HepG2 (cell line): ENCODE data around the gene SALL2. TPM values are rescaled to one million over a fixed set of nuclear protein-coding genes. Genes with fewer than 3 reads are reported as not detected.

Source experiments
- CHCHD3 ChIP-seq: sonication (generic); formaldehyde crosslinking; IDR thresholded peaks from 2 replicates; pipeline ENCODE4 v1.8.0; 2022; ENCODE audit warnings: mild to moderate bottlenecking, missing genetic modification reagents, moderate library complexity
- FOXC1 ChIP-seq: sonication (generic); formaldehyde crosslinking; IDR thresholded peaks from 2 replicates; pipeline ENCODE4 v1.8.0; 2022; ENCODE audit warnings: mild to moderate bottlenecking, missing genetic modification reagents, borderline replicate concordance
- FOXK1 ChIP-seq: sonication (generic); formaldehyde crosslinking; IDR thresholded peaks from 2 replicates; pipeline ENCODE4 v1.4.0; 2020; ENCODE audit warnings: low read depth, missing genetic modification reagents, borderline replicate concordance
- PCBP2 ChIP-seq: fragments of 200-400 bp; formaldehyde crosslinking; optimal IDR thresholded peaks from 2 replicates; pipeline ENCODE3; 2018; ENCODE audit warnings: low read length, low read depth; ENCODE audit not compliant: poor library complexity, severe bottlenecking
- REPIN1 ChIP-seq: sonication (generic); formaldehyde crosslinking; IDR thresholded peaks from 2 replicates; pipeline ENCODE4 v1.8.0; 2022; ENCODE audit warnings: missing genetic modification reagents, low read depth, mild to moderate bottlenecking, borderline replicate concordance
- SOX6 ChIP-seq, 2 experiments: fragments of 450-650 bp in 1 of 2; sonication (generic) in 1 of 2; formaldehyde crosslinking in 1 of 2; IDR thresholded peaks; 2 replicates each; pipeline versions ENCODE4 v1.4.0 to v1.6.1; 2017 to 2020; ENCODE audit warnings: antibody characterized with exemption in 1 of 2, mild to moderate bottlenecking in 1 of 2, missing genetic modification reagents in 1 of 2
- SRY ChIP-seq: sonication (generic); formaldehyde crosslinking; IDR thresholded peaks from 2 replicates; pipeline ENCODE4 v1.8.0; 2022; ENCODE audit warnings: mild to moderate bottlenecking, missing genetic modification reagents
- SYNCRIP ChIP-seq: fragments of 200-400 bp; formaldehyde crosslinking; IDR thresholded peaks from 2 replicates; pipeline ENCODE4 v1.6.1; 2018; ENCODE audit warnings: mild to moderate bottlenecking, low read depth, low read length; ENCODE audit not compliant: insufficient read depth
- YEATS2 ChIP-seq: sonication (generic); formaldehyde crosslinking; IDR thresholded peaks from 2 replicates; pipeline ENCODE4 v1.4.0; 2020; ENCODE audit warnings: missing genetic modification reagents, borderline replicate concordance
- ZBTB1 ChIP-seq: sonication (generic); formaldehyde crosslinking; IDR thresholded peaks from 2 replicates; pipeline ENCODE4 v1.4.0; 2020; ENCODE audit warnings: missing genetic modification reagents, borderline replicate concordance
- ZFP1 ChIP-seq: IDR thresholded peaks from 2 replicates; pipeline ENCODE4 v1.6.1; 2016
- ZNF383 ChIP-seq: sonication (generic); formaldehyde crosslinking; IDR thresholded peaks from 2 replicates; pipeline ENCODE4 v1.4.0; 2020; ENCODE audit warnings: missing genetic modification reagents, mild to moderate bottlenecking, borderline replicate concordance
- ZNF549 ChIP-seq: sonication (generic); formaldehyde crosslinking; IDR thresholded peaks from 2 replicates; pipeline ENCODE4 v1.5.0; 2020; ENCODE audit warnings: missing genetic modification reagents
- ZNF616 ChIP-seq: sonication (generic); formaldehyde crosslinking; IDR thresholded peaks from 2 replicates; pipeline ENCODE4 v1.5.0; 2020; ENCODE audit warnings: low read depth, mild to moderate bottlenecking, missing genetic modification reagents
- ZNF878 ChIP-seq: sonication (generic); formaldehyde crosslinking; IDR thresholded peaks from 2 replicates; pipeline ENCODE4 v1.8.1; 2023; ENCODE audit warnings: mild to moderate bottlenecking, missing genetic modification reagents, moderate library complexity
- polyA plus RNA-seq, 8 experiments: library from polyadenylated mRNA; depleted of rRNA in 3 of 8; stranded (reverse) in 7 of 8; unstranded in 1 of 8; fragments of >200 nt; fragmentation: Illumina TruSeq in 4 of 8; extraction: Trizol in 4 of 8; gene quantifications; 2 replicates each; pipeline versions ENCODE4 v1.2.1 to v1.2.3, GENCODE V29; 2011 to 2016; ENCODE audit warnings: low read depth in 4 of 8, missing spikeins in 1 of 8, mixed read lengths in 1 of 8; ENCODE audit not compliant: insufficient read depth in 1 of 8
- total RNA-seq, 5 experiments: library from RNA; depleted of rRNA; stranded (reverse); fragments of >200 nt; fragmentation: Illumina TruSeq; extraction: Trizol; gene quantifications; 2 replicates each; pipeline ENCODE4 v1.2.3, GENCODE V29; 2016; ENCODE audit warnings: low read depth in 1 of 5
- TF ChIP-seq, protein P1 (sequence below): IDR thresholded peaks from 2 replicates; pipeline ENCODE4 v1.6.1; 2016; ENCODE audit warnings: missing compliant biosample characterization, missing genetic modification reagents, borderline replicate concordance
- TF ChIP-seq, protein P2 (sequence below): sonication (generic); formaldehyde crosslinking; conservative IDR thresholded peaks from 2 replicates; pipeline ENCODE4 v1.8.1; 2023; ENCODE audit warnings: missing genetic modification reagents
- TF ChIP-seq, protein P3 (sequence below): sonication (generic); formaldehyde crosslinking; IDR thresholded peaks from 2 replicates; pipeline ENCODE4 v1.4.0; 2020; ENCODE audit warnings: missing genetic modification reagents, borderline replicate concordance
- TF ChIP-seq, protein P4 (sequence below): sonication (generic); formaldehyde crosslinking; IDR thresholded peaks from 2 replicates; pipeline ENCODE4 v1.4.0; 2020; ENCODE audit warnings: missing genetic modification reagents, mild to moderate bottlenecking, borderline replicate concordance

Gene SALL2
- total and polyA plus RNA-seq, 2 of the 13 experiments (the other 11 are each of a cell fraction or from before 2014, with no cell fraction given): 4.9 to 5.8 TPM

DNA sequence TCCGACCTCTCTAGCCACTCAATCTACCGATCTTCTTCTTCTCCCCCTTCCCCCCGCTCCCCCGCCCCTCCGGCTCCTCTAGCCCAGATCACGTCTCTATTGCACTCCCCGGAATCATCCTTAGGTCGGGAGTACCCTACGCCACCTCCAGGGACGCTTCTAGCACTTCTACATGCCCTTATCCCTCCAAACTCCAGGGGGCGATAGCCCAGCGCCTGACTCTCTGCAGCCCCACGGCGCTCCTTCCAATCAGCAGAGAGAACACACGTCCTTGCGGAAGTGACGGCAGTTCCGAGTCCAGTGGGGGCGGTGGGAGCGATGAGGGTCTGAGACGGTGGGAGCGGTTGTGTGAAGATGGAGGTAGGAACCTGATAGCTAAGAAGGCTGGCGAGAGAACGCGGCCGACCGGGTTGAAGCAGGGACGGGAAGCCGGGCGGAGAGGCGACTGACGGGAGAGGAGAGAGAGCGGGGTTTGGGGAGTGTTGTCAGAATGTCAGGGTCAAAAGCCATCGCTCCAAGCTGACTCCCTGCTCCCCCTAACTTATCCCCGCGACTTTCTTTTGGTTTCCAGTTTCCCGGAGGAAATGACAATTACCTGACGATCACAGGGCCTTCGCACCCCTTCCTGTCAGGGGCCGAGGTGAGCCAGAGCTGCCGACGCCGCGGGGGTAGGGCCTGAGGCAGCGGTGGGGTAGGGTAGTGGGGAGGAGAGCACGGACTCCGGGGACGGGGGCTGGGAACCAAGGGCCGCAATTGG, 49.0 kb downstream of the SALL2 start, which contains the start of the genes RAB2B and TOX4 (continued):
- TF ChIP-seq, protein P1, sequence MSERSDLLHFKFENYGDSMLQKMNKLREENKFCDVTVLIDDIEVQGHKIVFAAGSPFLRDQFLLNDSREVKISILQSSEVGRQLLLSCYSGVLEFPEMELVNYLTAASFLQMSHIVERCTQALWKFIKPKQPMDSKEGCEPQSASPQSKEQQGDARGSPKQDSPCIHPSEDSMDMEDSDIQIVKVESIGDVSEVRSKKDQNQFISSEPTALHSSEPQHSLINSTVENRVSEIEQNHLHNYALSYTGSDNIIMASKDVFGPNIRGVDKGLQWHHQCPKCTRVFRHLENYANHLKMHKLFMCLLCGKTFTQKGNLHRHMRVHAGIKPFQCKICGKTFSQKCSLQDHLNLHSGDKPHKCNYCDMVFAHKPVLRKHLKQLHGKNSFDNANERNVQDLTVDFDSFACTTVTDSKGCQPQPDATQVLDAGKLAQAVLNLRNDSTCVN (CRISPR knock-in tag): 0 out of 2 replicates have a peak, but pooled peaks have one; percentile 17
- peak; percentile 98 for TF ChIP-seq FOXK1 (CRISPR knock-in tag)
- TF ChIP-seq SRY: peak; percentile 70; the same call in 1 of the 2 replicates
- peak; percentile 85; the same call in 1 of the 2 replicates for TF ChIP-seq ZNF383 (CRISPR knock-in tag)
- no peak for TF ChIP-seq SYNCRIP
- peak; percentile 55; the same call in 1 of the 2 replicates for TF ChIP-seq ZFP1 (CRISPR knock-in tag)
- TF ChIP-seq, protein P2, sequence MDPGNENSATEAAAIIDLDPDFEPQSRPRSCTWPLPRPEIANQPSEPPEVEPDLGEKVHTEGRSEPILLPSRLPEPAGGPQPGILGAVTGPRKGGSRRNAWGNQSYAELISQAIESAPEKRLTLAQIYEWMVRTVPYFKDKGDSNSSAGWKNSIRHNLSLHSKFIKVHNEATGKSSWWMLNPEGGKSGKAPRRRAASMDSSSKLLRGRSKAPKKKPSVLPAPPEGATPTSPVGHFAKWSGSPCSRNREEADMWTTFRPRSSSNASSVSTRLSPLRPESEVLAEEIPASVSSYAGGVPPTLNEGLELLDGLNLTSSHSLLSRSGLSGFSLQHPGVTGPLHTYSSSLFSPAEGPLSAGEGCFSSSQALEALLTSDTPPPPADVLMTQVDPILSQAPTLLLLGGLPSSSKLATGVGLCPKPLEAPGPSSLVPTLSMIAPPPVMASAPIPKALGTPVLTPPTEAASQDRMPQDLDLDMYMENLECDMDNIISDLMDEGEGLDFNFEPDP (CRISPR knock-in tag): no peak; the same call in 1 of the 2 replicates
- no peak for TF ChIP-seq SOX6 (IDR thresholded peaks at IDR 0.05)
- peak; percentile 47 for TF ChIP-seq SOX6 (CRISPR knock-in tag; IDR thresholded peaks at IDR 0.05)
- no peak for TF ChIP-seq ZBTB1 (CRISPR knock-in tag)
- TF ChIP-seq ZNF878: peak; percentile 72; the same call in 1 of the 2 replicates
- TF ChIP-seq FOXC1: peak; percentile 87; the same call in 1 of the 2 replicates
- TF ChIP-seq, protein P3, sequence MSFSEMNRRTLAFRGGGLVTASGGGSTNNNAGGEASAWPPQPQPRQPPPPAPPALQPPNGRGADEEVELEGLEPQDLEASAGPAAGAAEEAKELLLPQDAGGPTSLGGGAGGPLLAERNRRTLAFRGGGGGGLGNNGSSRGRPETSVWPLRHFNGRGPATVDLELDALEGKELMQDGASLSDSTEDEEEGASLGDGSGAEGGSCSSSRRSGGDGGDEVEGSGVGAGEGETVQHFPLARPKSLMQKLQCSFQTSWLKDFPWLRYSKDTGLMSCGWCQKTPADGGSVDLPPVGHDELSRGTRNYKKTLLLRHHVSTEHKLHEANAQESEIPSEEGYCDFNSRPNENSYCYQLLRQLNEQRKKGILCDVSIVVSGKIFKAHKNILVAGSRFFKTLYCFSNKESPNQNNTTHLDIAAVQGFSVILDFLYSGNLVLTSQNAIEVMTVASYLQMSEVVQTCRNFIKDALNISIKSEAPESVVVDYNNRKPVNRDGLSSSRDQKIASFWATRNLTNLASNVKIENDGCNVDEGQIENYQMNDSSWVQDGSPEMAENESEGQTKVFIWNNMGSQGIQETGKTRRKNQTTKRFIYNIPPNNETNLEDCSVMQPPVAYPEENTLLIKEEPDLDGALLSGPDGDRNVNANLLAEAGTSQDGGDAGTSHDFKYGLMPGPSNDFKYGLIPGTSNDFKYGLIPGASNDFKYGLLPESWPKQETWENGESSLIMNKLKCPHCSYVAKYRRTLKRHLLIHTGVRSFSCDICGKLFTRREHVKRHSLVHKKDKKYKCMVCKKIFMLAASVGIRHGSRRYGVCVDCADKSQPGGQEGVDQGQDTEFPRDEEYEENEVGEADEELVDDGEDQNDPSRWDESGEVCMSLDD: 0 out of 2 replicates have a peak, but pooled peaks have one; percentile 8
- TF ChIP-seq, protein P4, sequence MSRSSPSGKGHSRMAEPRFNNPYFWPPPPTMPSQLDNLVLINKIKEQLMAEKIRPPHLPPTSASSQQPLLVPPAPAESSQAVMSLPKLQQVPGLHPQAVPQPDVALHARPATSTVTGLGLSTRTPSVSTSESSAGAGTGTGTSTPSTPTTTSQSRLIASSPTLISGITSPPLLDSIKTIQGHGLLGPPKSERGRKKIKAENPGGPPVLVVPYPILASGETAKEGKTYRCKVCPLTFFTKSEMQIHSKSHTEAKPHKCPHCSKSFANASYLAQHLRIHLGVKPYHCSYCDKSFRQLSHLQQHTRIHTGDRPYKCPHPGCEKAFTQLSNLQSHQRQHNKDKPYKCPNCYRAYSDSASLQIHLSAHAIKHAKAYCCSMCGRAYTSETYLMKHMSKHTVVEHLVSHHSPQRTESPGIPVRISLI (CRISPR knock-in tag): 0 out of 2 replicates have a peak, but pooled peaks have one; percentile 54
- TF ChIP-seq YEATS2 (CRISPR knock-in tag): peak; percentile 98
- peak; percentile 82; the same call in 1 of the 2 replicates for TF ChIP-seq REPIN1 (CRISPR knock-in tag)
- no peak for TF ChIP-seq ZNF549 (CRISPR knock-in tag)
- TF ChIP-seq CHCHD3 (CRISPR knock-in tag): peak; percentile 73; the same call in 1 of the 2 replicates
- TF ChIP-seq PCBP2: no peak
- no peak for TF ChIP-seq ZNF616 (CRISPR knock-in tag)
